Tibial artery (tissue), 4 donors: ENCODE results near the gene ROBO4.

Experiments
- DNase-seq, 2 donors: peaks; one replicate each; pipeline ENCODE4 v3.0.0-alpha.2; 2019
- H3K27ac ChIP-seq, 2 donors: fragments of 200-600 bp; sonication (generic) in 1 of 2; 1 replicate in 1 of 2; 2 replicates in 1 of 2; pipeline ENCODE4 v1.5.1; 2018 to 2019; ENCODE audit warnings: mild to moderate bottlenecking in 1 of 2
- H3K27me3 ChIP-seq, 2 donors: fragments of 200-600 bp; sonication (generic) in 1 of 2; one replicate each; pipeline versions ENCODE4 v1.5.1 to v1.6.0; 2016 to 2019
- H3K36me3 ChIP-seq, 3 donors: fragments of 200-600 bp; sonication (generic) in 2 of 3; one replicate each; pipeline ENCODE4 v1.5.1; 2016 to 2019; ENCODE audit warnings: mild to moderate bottlenecking in 2 of 3
- H3K4me1 ChIP-seq, 4 donors: fragments of 200-600 bp; sonication (generic) in 2 of 4; 1 replicate in 3 of 4; 2 replicates in 1 of 4; pipeline ENCODE4 v1.5.1; 2016 to 2019
- H3K4me3 ChIP-seq, 2 donors: fragments of 200-600 bp; sonication (generic) in 1 of 2; 1 replicate in 1 of 2; 2 replicates in 1 of 2; pipeline ENCODE4 v1.5.1; 2018 to 2019; ENCODE audit warnings: mild to moderate bottlenecking in 2 of 2
- H3K9me3 ChIP-seq, 3 donors: fragments of 200-600 bp; sonication (generic) in 1 of 3; one replicate each; pipeline ENCODE4 v1.5.1; 2016 to 2019
- intact Hi-C: fragments of 100-400 bp; cut with DNase I; formaldehyde crosslinking; loops from one replicate; pipeline ENCODE4 v1.15.0; 2023; ENCODE audit warnings: low total_unique reads
- TF ChIP-seq, protein P1 (sequence below), 2 experiments: fragments of 200-600 bp in 1 of 2; fragments of 450-650 bp in 1 of 2; IDR thresholded peaks; one replicate each; pipeline ENCODE4 v1.5.1; 2017 to 2019; ENCODE audit warnings: antibody characterized with exemption in 2 of 2, mild to moderate bottlenecking in 1 of 2, moderate library complexity in 1 of 2

ROBO4 gene

DNA sequence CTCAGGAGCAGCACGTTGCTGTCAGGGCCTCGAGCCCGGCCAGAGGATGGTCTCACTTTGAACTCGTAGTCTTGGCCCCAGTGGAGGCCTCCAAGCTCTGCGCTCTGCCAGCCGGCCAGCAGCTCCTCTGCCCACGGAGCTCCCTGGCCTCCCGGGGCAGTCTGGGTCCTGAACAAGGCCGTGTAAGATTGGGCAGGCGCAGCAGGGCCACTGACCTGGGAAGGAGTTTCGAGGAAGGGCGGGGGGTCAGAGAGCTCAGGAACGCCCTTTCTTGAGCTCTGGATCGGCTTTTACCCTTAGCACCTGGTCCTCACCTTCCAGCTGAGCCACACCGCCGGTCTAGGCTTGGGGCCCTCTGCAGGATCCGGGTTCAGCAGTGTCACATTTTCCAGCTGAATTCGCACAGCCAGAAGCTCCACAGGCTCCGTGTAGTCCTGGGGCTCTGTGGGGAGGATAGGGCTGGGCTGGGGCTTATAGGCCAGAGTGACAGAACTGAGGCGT, 2.1 kb downstream of the ROBO4 start:
- H3K27ac ChIP-seq: no peak overlapping the region
- H3K27me3 ChIP-seq: no peaks in the 10 kb centered on the region
- intact Hi-C loops: no loop called here
- H3K36me3 ChIP-seq: no peaks in the 10 kb centered on the region
- H3K4me1 ChIP-seq: peaks cover 0 to 16% (median 6%) of the 10 kb centered on the region in 4 donors
- TF ChIP-seq, protein P1, sequence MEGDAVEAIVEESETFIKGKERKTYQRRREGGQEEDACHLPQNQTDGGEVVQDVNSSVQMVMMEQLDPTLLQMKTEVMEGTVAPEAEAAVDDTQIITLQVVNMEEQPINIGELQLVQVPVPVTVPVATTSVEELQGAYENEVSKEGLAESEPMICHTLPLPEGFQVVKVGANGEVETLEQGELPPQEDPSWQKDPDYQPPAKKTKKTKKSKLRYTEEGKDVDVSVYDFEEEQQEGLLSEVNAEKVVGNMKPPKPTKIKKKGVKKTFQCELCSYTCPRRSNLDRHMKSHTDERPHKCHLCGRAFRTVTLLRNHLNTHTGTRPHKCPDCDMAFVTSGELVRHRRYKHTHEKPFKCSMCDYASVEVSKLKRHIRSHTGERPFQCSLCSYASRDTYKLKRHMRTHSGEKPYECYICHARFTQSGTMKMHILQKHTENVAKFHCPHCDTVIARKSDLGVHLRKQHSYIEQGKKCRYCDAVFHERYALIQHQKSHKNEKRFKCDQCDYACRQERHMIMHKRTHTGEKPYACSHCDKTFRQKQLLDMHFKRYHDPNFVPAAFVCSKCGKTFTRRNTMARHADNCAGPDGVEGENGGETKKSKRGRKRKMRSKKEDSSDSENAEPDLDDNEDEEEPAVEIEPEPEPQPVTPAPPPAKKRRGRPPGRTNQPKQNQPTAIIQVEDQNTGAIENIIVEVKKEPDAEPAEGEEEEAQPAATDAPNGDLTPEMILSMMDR (IDR thresholded peaks at IDR 0.05): no peak
- no peaks in the 10 kb centered on the region for H3K9me3 ChIP-seq
- H3K4me3 ChIP-seq: peak overlapping the region in 1 of 2 donors; percentile 4
- DNase-seq: peak in 1 of 2 donors; percentile 63

DNA sequence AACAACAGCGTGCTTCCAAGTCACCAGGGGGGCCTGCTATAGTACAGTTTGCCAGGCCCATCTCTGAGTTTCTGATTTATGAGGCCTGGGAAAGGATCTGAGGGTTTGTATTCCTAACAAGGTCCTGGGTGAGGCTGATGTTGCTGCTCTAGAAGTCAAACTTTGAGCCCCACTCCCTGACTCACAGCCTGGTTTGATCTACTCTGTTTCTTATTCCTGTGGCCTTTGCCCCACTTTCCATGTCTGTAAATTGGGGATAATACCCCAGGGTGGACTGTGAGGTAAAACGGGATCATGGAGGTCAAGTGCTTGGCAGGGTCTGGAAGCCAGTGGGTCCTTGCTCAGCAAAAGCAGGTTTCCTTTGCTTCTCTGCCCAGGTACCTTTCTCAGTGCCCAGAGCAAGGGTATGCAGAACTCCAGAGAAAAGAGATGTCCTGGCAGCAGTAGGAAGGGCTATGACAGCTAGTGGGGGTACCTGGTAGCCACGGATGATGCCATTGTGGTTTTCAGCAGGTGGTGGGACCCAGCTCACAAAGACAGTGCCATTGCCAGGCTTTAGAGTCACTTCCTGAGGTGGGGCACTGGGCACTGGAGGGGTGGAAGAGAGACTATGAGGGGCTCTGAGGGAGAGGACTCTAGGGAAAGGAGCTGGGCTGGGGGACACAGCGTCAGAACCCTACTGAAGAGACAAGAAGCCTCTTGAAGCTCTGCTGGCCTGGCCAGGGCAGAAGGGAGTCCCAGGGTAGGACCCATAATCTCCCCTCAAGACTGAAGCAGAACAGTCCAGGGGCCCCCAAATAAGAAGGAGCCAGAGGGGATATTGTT, 2.8 kb downstream of the ROBO4 start:
- no peaks in the 10 kb centered on the region for H3K27me3 ChIP-seq
- peaks cover 0 to 16% (median 6%) of the 10 kb centered on the region in 4 donors for H3K4me1 ChIP-seq
- intact Hi-C loops: no loop called here
- H3K27ac ChIP-seq: no peak overlapping the region
- H3K36me3 ChIP-seq: no peaks in the 10 kb centered on the region
- no peaks in the 10 kb centered on the region for H3K9me3 ChIP-seq
- no peak overlapping the region for H3K4me3 ChIP-seq
- TF ChIP-seq, protein P1 (IDR thresholded peaks at IDR 0.05): no peak
- DNase-seq: peak in 1 of 2 donors; percentile 53

DNA sequence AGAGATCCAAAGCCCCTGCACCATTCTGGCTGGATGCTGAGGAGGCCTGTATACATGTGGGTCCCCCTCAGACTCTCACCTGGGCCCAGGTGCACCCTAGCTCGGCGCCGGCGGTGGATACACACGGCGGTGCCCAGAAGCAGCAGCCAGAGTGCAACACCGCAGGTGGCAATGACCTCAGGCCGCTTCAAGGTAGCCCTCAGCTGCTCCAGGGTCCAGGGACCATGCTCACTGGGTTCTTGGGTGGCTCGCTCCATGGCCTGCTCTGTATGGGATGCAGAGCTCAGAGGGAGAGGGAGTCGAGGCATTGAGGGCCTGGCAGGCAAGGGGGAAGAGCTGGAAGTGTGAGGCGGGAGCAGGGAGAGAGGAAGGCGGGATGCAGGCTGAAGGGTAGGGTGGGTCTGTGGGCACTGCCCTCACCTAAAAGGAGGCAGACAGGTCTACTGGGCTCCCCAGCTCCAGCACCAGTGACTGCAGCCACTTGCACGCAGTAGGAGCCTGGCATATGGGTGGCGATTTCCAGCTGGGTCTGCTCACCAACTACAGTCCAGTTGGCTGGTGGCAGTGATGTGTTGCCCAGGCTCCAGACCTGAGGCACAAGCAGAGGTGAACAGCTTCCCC, 3.8 kb downstream of the ROBO4 start:
- H3K27ac ChIP-seq: no peak overlapping the region
- peak in 1 of 2 donors; percentile 53 for DNase-seq
- no peaks in the 10 kb centered on the region for H3K9me3 ChIP-seq
- H3K27me3 ChIP-seq: no peaks in the 10 kb centered on the region
- no peak overlapping the region for H3K4me3 ChIP-seq
- intact Hi-C loops: no loop called here
- peaks cover 0 to 16% (median 6%) of the 10 kb centered on the region in 4 donors for H3K4me1 ChIP-seq
- TF ChIP-seq, protein P1 (IDR thresholded peaks at IDR 0.05): no peak
- no peaks in the 10 kb centered on the region for H3K36me3 ChIP-seq

DNA sequence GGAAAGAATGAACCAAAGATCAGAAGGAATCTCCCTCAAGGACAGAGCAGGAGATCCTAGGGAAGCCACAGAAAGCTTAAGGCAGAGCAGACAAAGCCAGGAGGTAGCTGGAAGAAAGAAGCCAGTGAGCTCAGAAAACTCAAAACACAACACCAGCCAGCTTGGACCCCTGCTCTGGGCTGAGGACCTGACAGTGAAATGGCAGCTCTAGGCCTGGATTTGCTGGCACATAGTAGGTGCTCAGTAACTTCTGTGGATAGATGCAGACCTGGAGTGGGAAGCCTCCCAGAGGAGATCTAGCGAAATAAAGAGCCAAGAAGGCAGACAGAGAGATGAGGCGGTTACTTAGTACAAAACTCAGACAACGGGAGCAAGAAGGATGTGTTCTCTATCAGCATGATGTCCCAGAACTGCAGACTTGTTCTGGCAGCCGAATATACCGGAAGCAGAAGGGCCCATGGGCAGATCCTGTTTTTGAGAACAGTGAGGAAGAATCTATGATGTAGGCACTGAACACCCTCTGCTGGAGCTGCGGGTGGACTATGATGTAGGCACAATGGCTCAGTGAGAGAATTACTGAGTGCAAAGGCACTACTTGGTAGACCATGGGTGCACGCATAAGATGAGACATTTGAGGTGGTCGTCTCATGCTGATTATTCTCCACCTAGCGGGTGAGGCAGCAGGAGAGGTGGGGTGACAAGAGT, 4.8 kb downstream of the ROBO4 start:
- no peaks in the 10 kb centered on the region for H3K36me3 ChIP-seq
- H3K27me3 ChIP-seq: no peaks in the 10 kb centered on the region
- no peaks in the 10 kb centered on the region for H3K9me3 ChIP-seq
- H3K4me3 ChIP-seq: no peak overlapping the region
- DNase-seq: peak; percentile 53 to 67
- intact Hi-C loops: no loop called here
- TF ChIP-seq, protein P1 (IDR thresholded peaks at IDR 0.05): no peak
- no peak overlapping the region for H3K27ac ChIP-seq
- peaks cover 0 to 11% (median 5%) of the 10 kb centered on the region in 4 donors for H3K4me1 ChIP-seq

DNA sequence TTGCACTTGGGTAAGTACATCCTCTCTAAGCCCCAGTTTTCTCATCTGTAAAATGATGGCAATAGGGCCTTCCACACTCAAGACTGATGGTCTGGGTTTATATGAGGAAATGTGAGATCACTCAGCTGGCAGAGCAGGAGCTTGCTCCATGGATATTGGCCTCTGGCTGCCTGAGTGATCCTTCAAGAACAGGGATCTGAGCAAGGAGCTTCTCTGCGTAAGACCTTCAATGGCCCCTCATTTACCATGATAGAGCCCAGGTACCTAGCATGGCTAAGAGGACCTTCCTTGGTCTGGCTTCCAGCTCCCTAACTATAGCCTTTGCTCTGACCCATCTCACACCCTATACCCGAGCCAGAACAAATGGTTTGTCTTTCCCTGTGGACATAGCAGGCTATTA, 5.5 kb downstream of the ROBO4 start:
- H3K9me3 ChIP-seq: no peaks in the 10 kb centered on the region
- H3K4me1 ChIP-seq: peaks cover 0 to 11% (median 5%) of the 10 kb centered on the region in 4 donors
- no peak overlapping the region for H3K27ac ChIP-seq
- no peak for DNase-seq
- intact Hi-C loops: no loop called here
- H3K36me3 ChIP-seq: no peaks in the 10 kb centered on the region
- no peak overlapping the region for H3K4me3 ChIP-seq
- TF ChIP-seq, protein P1 (IDR thresholded peaks at IDR 0.05): no peak
- H3K27me3 ChIP-seq: peaks cover 0 to under 1% of the 10 kb centered on the region in 2 donors
